IMR-90 (cell line): ENCODE data around the gene PRKCH.

Source experiments
- CHD1 ChIP-seq: IDR thresholded peaks from 2 replicates; pipeline ENCODE4 v1.6.1; 2012; ENCODE audit warnings: low read depth, low read length, improper control_type of control experiment
- CTCF ChIP-seq: conservative IDR thresholded peaks from 2 replicates; pipeline ENCODE4 v1.5.1; 2012; ENCODE audit warnings: mild to moderate bottlenecking, low read depth, low read length, improper control_type of control experiment
- FOS ChIP-seq: fragments of 150-350 bp; IDR thresholded peaks from 2 replicates; pipeline ENCODE4 v1.6.1; 2016; ENCODE audit warnings: low read depth, low read length
- MAFK ChIP-seq: IDR thresholded peaks from 2 replicates; pipeline ENCODE4 v1.6.1; 2012; ENCODE audit warnings: low read depth, low read length, improper control_type of control experiment
- POLR2A ChIP-seq: IDR thresholded peaks from 2 replicates; pipeline ENCODE4 v1.6.1; 2012; ENCODE audit warnings: mild to moderate bottlenecking, low read depth, low read length
- RAD21 ChIP-seq: IDR thresholded peaks from 2 replicates; pipeline ENCODE4 v1.6.1; 2012; ENCODE audit warnings: low read length, improper control_type of control experiment
- RCOR1 ChIP-seq: IDR thresholded peaks from 2 replicates; pipeline ENCODE4 v1.6.1; 2012; ENCODE audit warnings: mild to moderate bottlenecking, low read length, improper control_type of control experiment; ENCODE audit not compliant: insufficient replicate concordance
- RFX5 ChIP-seq: IDR thresholded peaks from 2 replicates; pipeline ENCODE4 v1.8.0; 2012; ENCODE audit warnings: low read depth, mild to moderate bottlenecking, low read length, moderate library complexity
- USF2 ChIP-seq: fragments of 150-350 bp; IDR thresholded peaks from 2 replicates; pipeline ENCODE4 v1.6.1; 2017; ENCODE audit warnings: mild to moderate bottlenecking, antibody characterized with exemption, low read length, low read depth

DNA sequence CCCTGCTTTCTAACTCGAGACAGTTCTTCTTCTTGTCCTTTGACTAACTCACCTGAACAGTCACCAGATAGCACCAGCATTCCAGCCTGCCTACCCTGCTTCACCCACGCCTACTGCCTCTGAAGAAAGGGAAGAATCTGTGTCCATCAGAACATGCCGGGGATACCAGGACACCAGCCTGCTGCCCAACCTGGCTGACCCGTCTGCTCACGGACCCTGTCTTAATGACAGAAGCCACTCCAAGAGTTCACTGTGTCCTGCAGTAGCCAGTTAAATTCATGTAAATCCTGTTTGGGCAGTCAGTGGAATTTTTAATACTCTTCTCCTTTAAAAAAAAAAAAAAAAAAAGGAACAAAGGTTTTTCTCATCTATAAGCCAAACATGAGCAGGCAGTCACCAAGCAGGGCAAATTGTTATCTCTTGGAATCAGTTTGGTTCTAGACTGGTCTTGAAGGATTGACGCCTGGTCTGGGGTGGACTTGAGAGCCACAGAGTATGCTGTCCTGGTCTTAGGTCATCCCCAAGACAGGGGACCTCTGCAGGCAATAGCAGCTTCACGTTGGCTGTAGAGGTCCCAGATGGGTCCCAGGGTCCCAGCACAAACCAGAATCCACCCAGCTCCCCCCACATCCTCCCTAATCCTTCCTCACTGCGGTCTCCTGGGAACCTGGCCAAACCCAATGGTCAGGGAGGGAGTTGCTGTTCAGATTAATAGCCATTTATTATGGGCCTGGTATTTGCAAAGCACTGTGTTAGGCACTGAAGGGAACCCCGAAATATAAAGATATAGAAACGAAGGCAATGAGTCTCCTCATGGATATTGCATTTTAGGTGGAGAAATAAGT lies 192.8 kb downstream of the PRKCH start:
- TF ChIP-seq USF2 (no peak), RAD21 (no peak), CTCF (no peak), RCOR1 (no peak), CHD1 (no peak), POLR2A (no peak), RFX5 (no peak), MAFK (no peak), FOS (no peak)
